GM23338 (cell line): ENCODE results near the gene MIOS. TPM values are rescaled to one million over a fixed set of nuclear protein-coding genes. Genes with fewer than 3 reads are reported as not detected.

Experiments used
- ATAC-seq: fragments of 200-7000 bp; cut with Tn5 transposase; 3 replicates; pipeline ENCODE4 v1.9.1; 2020
- DNase-seq: peaks from one replicate; pipeline ENCODE4 v3.0.0-alpha.2; 2015; ENCODE audit warnings: low spot score
- H2AFZ ChIP-seq: fragments of 200-600 bp; sonication (generic); 2 replicates; pipeline ENCODE4 v1.8.0; 2016; ENCODE audit warnings: antibody characterized with exemption, mild to moderate bottlenecking, moderate library complexity
- H3F3A ChIP-seq: fragments of 200-600 bp; sonication (generic); replicated peaks from 2 replicates; pipeline ENCODE4 v1.8.0; 2017; ENCODE audit warnings: antibody characterized with exemption, mixed run types, low read depth
- H3K27ac ChIP-seq: fragments of 200-600 bp; sonication (generic); 2 replicates; pipeline ENCODE4 v1.6.1; 2016; ENCODE audit warnings: low read depth
- H3K27me3 ChIP-seq: fragments of 200-600 bp; sonication (generic); 2 replicates; pipeline ENCODE4 v1.8.0; 2016; ENCODE audit warnings: mild to moderate bottlenecking, mixed run types, moderate library complexity; ENCODE audit not compliant: insufficient read depth
- H3K36me3 ChIP-seq: fragments of 200-600 bp; sonication (generic); 2 replicates; pipeline ENCODE4 v1.8.0; 2016; ENCODE audit warnings: mild to moderate bottlenecking; ENCODE audit not compliant: insufficient read depth
- H3K4me1 ChIP-seq: fragments of 200-600 bp; sonication (generic); 2 replicates; pipeline ENCODE4 v1.8.0; 2016; ENCODE audit warnings: mild to moderate bottlenecking, moderate library complexity; ENCODE audit not compliant: insufficient read depth
- H3K4me2 ChIP-seq: fragments of 200-600 bp; sonication (generic); 2 replicates; pipeline ENCODE4 v1.7.1; 2017; ENCODE audit warnings: mixed run types
- H3K4me3 ChIP-seq: fragments of 200-600 bp; sonication (generic); 2 replicates; pipeline ENCODE4 v1.6.1; 2016; ENCODE audit warnings: mixed run types
- H3K79me2 ChIP-seq: fragments of 200-600 bp; sonication (generic); replicated peaks from 2 replicates; pipeline ENCODE4 v1.8.0; 2017; ENCODE audit warnings: mild to moderate bottlenecking; ENCODE audit not compliant: insufficient read depth
- H3K9me2 ChIP-seq: fragments of 200-600 bp; sonication (generic); 2 replicates; pipeline ENCODE4 v1.8.0; 2017; ENCODE audit not compliant: insufficient read depth
- H4K20me1 ChIP-seq: fragments of 200-600 bp; sonication (generic); replicated peaks from 2 replicates; pipeline ENCODE4 v1.8.0; 2017; ENCODE audit warnings: mild to moderate bottlenecking; ENCODE audit not compliant: insufficient read depth
- H3K27ac Mint-ChIP-seq: 2 replicates; pipeline ENCODE4 v1.8.0; 2020; ENCODE audit warnings: inconsistent platforms, mild to moderate bottlenecking, moderate library complexity, mixed read lengths
- H3K27me3 Mint-ChIP-seq: 3 replicates; pipeline ENCODE4 v1.8.0; 2022; ENCODE audit warnings: low read depth, mild to moderate bottlenecking, moderate library complexity, mixed read lengths, inconsistent platforms; ENCODE audit not compliant: insufficient read depth, poor library complexity
- H3K36me3 Mint-ChIP-seq: 3 replicates; pipeline ENCODE4 v1.8.0; 2021; ENCODE audit warnings: low read depth, mild to moderate bottlenecking, inconsistent platforms, moderate library complexity, mixed read lengths
- H3K4me1 Mint-ChIP-seq: 3 replicates; pipeline ENCODE4 v1.8.0; 2020; ENCODE audit warnings: mild to moderate bottlenecking, inconsistent platforms, mixed read lengths
- H3K4me3 Mint-ChIP-seq: 3 replicates; pipeline ENCODE4 v1.8.0; 2021; ENCODE audit warnings: moderate library complexity, mild to moderate bottlenecking, inconsistent platforms, mixed read lengths
- H3K9me3 Mint-ChIP-seq: 3 replicates; pipeline ENCODE4 v1.8.0; 2020; ENCODE audit warnings: moderate library complexity, mild to moderate bottlenecking, inconsistent platforms, mixed read lengths
- CREB1 ChIP-seq: fragments of 250-450 bp; sonication (Bioruptor Pico); IDR thresholded peaks from 2 replicates; pipeline ENCODE4 v1.5.0; 2020; ENCODE audit warnings: low read depth, mild to moderate bottlenecking, moderate library complexity
- JUNB ChIP-seq: IDR thresholded peaks from one replicate; pipeline ENCODE4 v1.6.1; 2016; ENCODE audit warnings: antibody characterized with exemption; ENCODE audit not compliant: unreplicated experiment
- NANOG ChIP-seq: IDR thresholded peaks from 2 replicates; pipeline ENCODE4 v1.6.1; 2016; ENCODE audit warnings: antibody characterized with exemption, borderline replicate concordance
- POLR2AphosphoS5 ChIP-seq: IDR thresholded peaks from 2 replicates; pipeline ENCODE4 v1.6.1; 2016; ENCODE audit warnings: antibody characterized with exemption, low read depth
- STAT1 ChIP-seq: IDR thresholded peaks from one replicate; pipeline ENCODE4 v1.6.1; 2016; ENCODE audit warnings: antibody characterized with exemption; ENCODE audit not compliant: unreplicated experiment
- ZNF331 ChIP-seq: fragments of 250-450 bp; sonication (Bioruptor Pico); IDR thresholded peaks from 2 replicates; pipeline ENCODE4 v1.5.0; 2020; ENCODE audit warnings: low read depth, mild to moderate bottlenecking, moderate library complexity
- polyA plus RNA-seq: library from polyadenylated mRNA; unstranded; fragments of >200 nt; fragmentation: Nextera tagmentation; extraction: Ambion mirVana; gene quantifications from 2 replicates; pipeline ENCODE4 v1.2.1, GENCODE V29; 2016
- total RNA-seq: library from RNA; depleted of rRNA; stranded (reverse); fragments of >200 nt; shearing (Covaris generic); gene quantifications from 2 replicates; pipeline ENCODE4 v1.2.3, GENCODE V29; 2014
- TF ChIP-seq, protein P1 (sequence below): fragments of 250-450 bp; sonication (Bioruptor Pico); IDR thresholded peaks from 2 replicates; pipeline ENCODE4 v1.5.0; 2020; ENCODE audit warnings: mild to moderate bottlenecking, moderate library complexity

Gene MIOS
- total and polyA plus RNA-seq, 2 experiments from 2014 or later = 13.1 to 85.7 TPM

GRCh38 chr7:7577888-7578287 lies 11.2 kb downstream of the MIOS start (continued):
- TF ChIP-seq, protein P1, sequence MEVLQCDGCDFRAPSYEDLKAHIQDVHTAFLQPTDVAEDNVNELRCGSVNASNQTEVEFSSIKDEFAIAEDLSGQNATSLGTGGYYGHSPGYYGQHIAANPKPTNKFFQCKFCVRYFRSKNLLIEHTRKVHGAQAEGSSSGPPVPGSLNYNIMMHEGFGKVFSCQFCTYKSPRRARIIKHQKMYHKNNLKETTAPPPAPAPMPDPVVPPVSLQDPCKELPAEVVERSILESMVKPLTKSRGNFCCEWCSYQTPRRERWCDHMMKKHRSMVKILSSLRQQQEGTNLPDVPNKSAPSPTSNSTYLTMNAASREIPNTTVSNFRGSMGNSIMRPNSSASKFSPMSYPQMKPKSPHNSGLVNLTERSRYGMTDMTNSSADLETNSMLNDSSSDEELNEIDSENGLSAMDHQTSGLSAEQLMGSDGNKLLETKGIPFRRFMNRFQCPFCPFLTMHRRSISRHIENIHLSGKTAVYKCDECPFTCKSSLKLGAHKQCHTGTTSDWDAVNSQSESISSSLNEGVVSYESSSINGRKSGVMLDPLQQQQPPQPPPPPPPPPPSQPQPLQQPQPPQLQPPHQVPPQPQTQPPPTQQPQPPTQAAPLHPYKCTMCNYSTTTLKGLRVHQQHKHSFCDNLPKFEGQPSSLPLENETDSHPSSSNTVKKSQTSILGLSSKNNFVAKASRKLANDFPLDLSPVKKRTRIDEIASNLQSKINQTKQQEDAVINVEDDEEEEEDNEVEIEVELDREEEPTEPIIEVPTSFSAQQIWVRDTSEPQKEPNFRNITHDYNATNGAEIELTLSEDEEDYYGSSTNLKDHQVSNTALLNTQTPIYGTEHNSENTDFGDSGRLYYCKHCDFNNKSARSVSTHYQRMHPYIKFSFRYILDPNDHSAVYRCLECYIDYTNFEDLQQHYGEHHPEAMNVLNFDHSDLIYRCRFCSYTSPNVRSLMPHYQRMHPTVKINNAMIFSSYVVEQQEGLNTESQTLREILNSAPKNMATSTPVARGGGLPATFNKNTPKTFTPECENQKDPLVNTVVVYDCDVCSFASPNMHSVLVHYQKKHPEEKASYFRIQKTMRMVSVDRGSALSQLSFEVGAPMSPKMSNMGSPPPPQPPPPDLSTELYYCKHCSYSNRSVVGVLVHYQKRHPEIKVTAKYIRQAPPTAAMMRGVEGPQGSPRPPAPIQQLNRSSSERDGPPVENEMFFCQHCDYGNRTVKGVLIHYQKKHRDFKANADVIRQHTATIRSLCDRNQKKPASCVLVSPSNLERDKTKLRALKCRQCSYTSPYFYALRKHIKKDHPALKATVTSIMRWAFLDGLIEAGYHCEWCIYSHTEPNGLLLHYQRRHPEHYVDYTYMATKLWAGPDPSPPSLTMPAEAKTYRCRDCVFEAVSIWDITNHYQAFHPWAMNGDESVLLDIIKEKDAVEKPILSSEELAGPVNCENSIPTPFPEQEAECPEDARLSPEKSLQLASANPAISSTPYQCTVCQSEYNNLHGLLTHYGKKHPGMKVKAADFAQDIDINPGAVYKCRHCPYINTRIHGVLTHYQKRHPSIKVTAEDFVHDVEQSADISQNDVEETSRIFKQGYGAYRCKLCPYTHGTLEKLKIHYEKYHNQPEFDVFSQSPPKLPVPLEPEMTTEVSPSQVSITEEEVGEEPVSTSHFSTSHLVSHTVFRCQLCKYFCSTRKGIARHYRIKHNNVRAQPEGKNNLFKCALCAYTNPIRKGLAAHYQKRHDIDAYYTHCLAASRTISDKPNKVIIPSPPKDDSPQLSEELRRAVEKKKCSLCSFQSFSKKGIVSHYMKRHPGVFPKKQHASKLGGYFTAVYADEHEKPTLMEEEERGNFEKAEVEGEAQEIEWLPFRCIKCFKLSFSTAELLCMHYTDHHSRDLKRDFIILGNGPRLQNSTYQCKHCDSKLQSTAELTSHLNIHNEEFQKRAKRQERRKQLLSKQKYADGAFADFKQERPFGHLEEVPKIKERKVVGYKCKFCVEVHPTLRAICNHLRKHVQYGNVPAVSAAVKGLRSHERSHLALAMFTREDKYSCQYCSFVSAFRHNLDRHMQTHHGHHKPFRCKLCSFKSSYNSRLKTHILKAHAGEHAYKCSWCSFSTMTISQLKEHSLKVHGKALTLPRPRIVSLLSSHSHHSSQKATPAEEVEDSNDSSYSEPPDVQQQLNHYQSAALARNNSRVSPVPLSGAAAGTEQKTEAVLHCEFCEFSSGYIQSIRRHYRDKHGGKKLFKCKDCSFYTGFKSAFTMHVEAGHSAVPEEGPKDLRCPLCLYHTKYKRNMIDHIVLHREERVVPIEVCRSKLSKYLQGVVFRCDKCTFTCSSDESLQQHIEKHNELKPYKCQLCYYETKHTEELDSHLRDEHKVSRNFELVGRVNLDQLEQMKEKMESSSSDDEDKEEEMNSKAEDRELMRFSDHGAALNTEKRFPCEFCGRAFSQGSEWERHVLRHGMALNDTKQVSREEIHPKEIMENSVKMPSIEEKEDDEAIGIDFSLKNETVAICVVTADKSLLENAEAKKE (CRISPR knock-in tag) = no peak

DNA sequence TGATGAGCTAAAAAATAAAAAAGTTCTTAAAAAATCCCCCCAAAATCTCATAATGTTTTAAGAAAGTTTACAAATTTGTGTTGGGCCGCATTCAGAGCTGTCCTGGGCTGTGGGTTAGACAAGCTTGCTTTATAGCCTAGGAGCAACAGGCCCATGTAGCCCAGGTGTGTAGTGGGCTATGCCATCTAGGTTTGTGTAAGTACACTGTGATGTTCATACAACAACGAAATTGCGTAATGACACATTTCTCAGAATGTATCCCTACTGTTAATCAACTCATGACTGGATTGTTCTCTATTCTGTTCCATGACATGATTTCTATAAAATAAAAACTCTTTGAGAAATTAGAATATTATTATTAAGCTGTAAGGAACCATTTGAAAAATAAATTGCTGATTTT lies 13.0 kb downstream of the MIOS start:
- no peak overlapping the region for H3K27ac Mint-ChIP-seq
- Histone ChIP-seq H3K4me3 (no peak overlapping the region), H4K20me1 (no peaks in the 10 kb centered on the region), H3K79me2 (peaks cover 6% of the 10 kb centered on the region; the same call in 1 of the 2 replicates), H2AFZ (no peak overlapping the region), H3K36me3 (no peaks in the 10 kb centered on the region), H3K4me1 (no peaks in the 10 kb centered on the region), H3F3A (no peaks in the 10 kb centered on the region), H3K4me2 (no peak overlapping the region), H3K9me2 (no peaks in the 10 kb centered on the region), H3K27ac (no peak overlapping the region), H3K27me3 (no peaks in the 10 kb centered on the region)
- DNase-seq = no peak
- no peaks in the 10 kb centered on the region for H3K9me3 Mint-ChIP-seq
- ATAC-seq = no peak
- no peak overlapping the region for H3K4me3 Mint-ChIP-seq
- no peaks in the 10 kb centered on the region for H3K27me3 Mint-ChIP-seq
- peaks cover 16% of the 10 kb centered on the region; the same call in 2 of the 3 replicates for H3K36me3 Mint-ChIP-seq
- peaks cover 9% of the 10 kb centered on the region for H3K4me1 Mint-ChIP-seq
- TF ChIP-seq NANOG (no peak), ZNF331 (CRISPR knock-in tag) (no peak), STAT1 (no peak), CREB1 (CRISPR knock-in tag) (no peak), JUNB (no peak), POLR2AphosphoS5 (no peak)
- TF ChIP-seq, protein P1 (CRISPR knock-in tag) = no peak
